Lower leg skin (tissue), 4 donors: ENCODE results near the gene KIAA1671. TPM values are rescaled to one million over a fixed set of nuclear protein-coding genes. Genes with fewer than 3 reads are reported as not detected.

Experiments
- DNase-seq, 2 donors: peaks; one replicate each; pipeline ENCODE4 v3.0.0-alpha.2; 2019; ENCODE audit warnings: low spot score in 2 of 2
- H3K4me3 ChIP-seq: fragments of 200-600 bp; sonication (generic); 2 replicates; pipeline ENCODE4 v1.5.1; 2017; ENCODE audit warnings: mild to moderate bottlenecking, low read depth; ENCODE audit not compliant: poor library complexity, severe bottlenecking
- CTCF ChIP-seq, 3 donors: fragments of 450-650 bp; IDR thresholded peaks; one replicate each; pipeline ENCODE4 v1.5.1; 2016; ENCODE audit warnings: antibody characterized with exemption in 3 of 3, mild to moderate bottlenecking in 3 of 3, moderate library complexity in 2 of 3
- POLR2A ChIP-seq, 2 donors: fragments of 450-650 bp; IDR thresholded peaks; one replicate each; pipeline ENCODE4 v1.6.1; 2016 to 2017; ENCODE audit warnings: antibody characterized with exemption in 2 of 2, mild to moderate bottlenecking in 1 of 2, moderate library complexity in 1 of 2
- WGBS, 2 donors: methylation state at CpG; one replicate each; pipeline ENCODE4 v1.1.5; 2018; 5-methylcytosine and 5-hydroxymethylcytosine counted together
- intact Hi-C: fragments of 100-400 bp; cut with DNase I; formaldehyde crosslinking; loops from one replicate; pipeline ENCODE4 v1.15.0; 2023; ENCODE audit warnings: low total_unique reads
- total RNA-seq, 4 donors: library from RNA; depleted of rRNA; stranded (reverse); fragments of >200 nt; gene quantifications; one replicate each; pipeline ENCODE4 v1.1.0, GENCODE V29; 2016

The KIAA1671 gene
- total RNA-seq, 4 donors from 2014 or later: 60.0 to 87.8 (median 85.1) TPM

GRCh38 chr22:25021409-25021808 is 68.9 kb downstream of the KIAA1671 start:
- no peak overlapping the region for H3K4me3 ChIP-seq
- TF ChIP-seq CTCF (IDR thresholded peaks at IDR 0.05): no peak
- no peak for TF ChIP-seq POLR2A (IDR thresholded peaks at IDR 0.05)
- WGBS, 2 donors: 79 to 86% methylated on average over 3 of the region's 3 CpGs
- no peak for DNase-seq
- intact Hi-C loops: no loop called here

- no peak overlapping the region for H3K4me3 ChIP-seq
- no peak for DNase-seq
- WGBS, 2 donors: 82 to 83% methylated on average over 11 of the region's 11 CpGs
- intact Hi-C loops: no loop called here
- TF ChIP-seq POLR2A (IDR thresholded peaks at IDR 0.05) (no peak), CTCF (IDR thresholded peaks at IDR 0.05) (no peak)
Observed at GRCh38 chr22:25021976-25022711, 69.6 kb downstream of the KIAA1671 start.

- WGBS, 2 donors: 81 to 85% methylated on average over 3 of the region's 3 CpGs
Observed at GRCh38 chr22:25023879-25024278, 71.4 kb downstream of the KIAA1671 start.

GRCh38 chr22:25024895-25025294 is 72.4 kb downstream of the KIAA1671 start:
- 86 to 89% methylated on average over 3 of the region's 3 CpGs for WGBS, 2 donors
- DNase-seq: no peak
- no peak overlapping the region for H3K4me3 ChIP-seq
- TF ChIP-seq POLR2A (IDR thresholded peaks at IDR 0.05): no peak
- TF ChIP-seq CTCF (IDR thresholded peaks at IDR 0.05): no peak
- intact Hi-C loops: no loop called here

More at GRCh38 chr22:25023879-25024278, 71.4 kb downstream of the KIAA1671 start:
- DNase-seq: no peak
- intact Hi-C loops: no loop called here
- TF ChIP-seq POLR2A (IDR thresholded peaks at IDR 0.05): no peak
- no peak for TF ChIP-seq CTCF (IDR thresholded peaks at IDR 0.05)
- H3K4me3 ChIP-seq: no peak overlapping the region

- H3K4me3 ChIP-seq: no peak overlapping the region
- 61 to 66% methylated on average over 12 of the region's 12 CpGs for WGBS, 2 donors
- intact Hi-C loops: no loop called here
- no peak for DNase-seq
- TF ChIP-seq CTCF (IDR thresholded peaks at IDR 0.05) (no peak), POLR2A (IDR thresholded peaks at IDR 0.05) (no peak)
Observed at GRCh38 chr22:25025491-25026400, 73.2 kb downstream of the KIAA1671 start.
